Karpas-422 (cell line): ENCODE data around the gene ZNF844. TPM values are rescaled to one million over a fixed set of nuclear protein-coding genes. Genes with fewer than 3 reads are reported as not detected.

Source experiments
- small RNA-seq: library from RNA; depleted of rRNA; stranded (forward); fragments of <200 nt; gene quantifications from one replicate; pipeline ENCODE3, GENCODE V24; 2014
- total RNA-seq: library from RNA; depleted of rRNA; stranded (reverse); fragments of >200 nt; shearing (Covaris generic); gene quantifications from 2 replicates; pipeline ENCODE4 v1.2.3, GENCODE V29; 2014; ENCODE audit warnings: low replicate concordance; rRNA removed

ZNF844 gene
- total RNA-seq, 1 experiment from 2014 or later: 11.7 TPM

Small RNAs within 50 kb of the gene (small RNA-seq; reads per million reads assigned to genes)
- gene RF00019 (not detected), gene RNA5SP465 (not detected), gene RNA5SP466 (not detected), gene RNA5SP467 (not detected)

Other genes with a start within 250 kb of the ZNF844 start
- gene ZNF439, start 216.0 kb upstream of the ZNF844 start, total RNA-seq: 16.5 and 19.4 TPM in 2 replicates
- gene ZNF69, start 176.9 kb upstream of the ZNF844 start, total RNA-seq: 6.6 and 12.9 TPM in 2 replicates
- 15.8 and 29.9 TPM in 2 replicates for gene ZNF700, start 139.6 kb upstream of the ZNF844 start, total RNA-seq
- 3.2 and 9.2 TPM in 2 replicates for gene ZNF763, start 99.7 kb upstream of the ZNF844 start, total RNA-seq
- gene ZNF433, start 29.1 kb upstream of the ZNF844 start, total RNA-seq: 4.4 and 6.0 TPM in 2 replicates
- gene ZNF878, start 11.8 kb upstream of the ZNF844 start, total RNA-seq: 0.71 and 0.79 TPM in 2 replicates
- 6.2 and 10.0 TPM in 2 replicates for gene ZNF20, start 75.6 kb downstream of the ZNF844 start, total RNA-seq
- 3.9 and 9.7 TPM in 2 replicates for gene ZNF625, start 92.0 kb downstream of the ZNF844 start, total RNA-seq
- 10.1 and 11.1 TPM in 2 replicates for gene ZNF136, start 98.4 kb downstream of the ZNF844 start, total RNA-seq
- gene ZNF44, start 230.2 kb downstream of the ZNF844 start, total RNA-seq: 12.6 and 14.1 TPM in 2 replicates